K562 (cell line): ENCODE results near the gene SPATA33. TPM values are rescaled to one million over a fixed set of nuclear protein-coding genes. Genes with fewer than 3 reads are reported as not detected.

Experiments used
- ATAC-seq: fragments of 200-7000 bp; cut with Tn5 transposase; 3 replicates; pipeline ENCODE4 v1.9.1; 2020; ENCODE audit warnings: moderate library complexity
- BruUV-seq: library from RNA; stranded (reverse); fragments of 400-500 nt; replicated peaks from 2 replicates; lab custom pipeline; 2021; lab: Mats Ljungman, UMichigan
- CTCF ChIA-PET: fragments of 300-600 bp; formaldehyde crosslinking; extraction: SDS; loops from one replicate; lab custom pipeline; 2021; ENCODE audit warnings: low intra/inter-chr PET ratio; lab: Yijun Ruan, JAX
- POLR2A ChIA-PET: fragments of 300-600, 350-650 bp; sonication (Branson Sonifier 250); formaldehyde crosslinking; extraction: SDS; loops from one replicate; lab custom pipeline; 2021; ENCODE audit warnings: antibody characterized with exemption, inconsistent platforms; lab: Yijun Ruan, JAX
- DNase-seq, 4 experiments: peaks; one replicate each; pipeline versions ENCODE4 v3.0.0 to v3.0.0-alpha.2; 2011 to 2018; ENCODE audit warnings: low spot score in 3 of 4, mixed read lengths in 3 of 4; ENCODE audit errors: extremely low read depth in 1 of 4
- FAIRE-seq: peaks from 2 replicates; lab custom pipeline; 2011; peaks lifted over from hg19 to GRCh38; lab: Jason Lieb, UNC
- H2AFZ ChIP-seq: 2 replicates; pipeline ENCODE4 v1.6.0; 2011; ENCODE audit warnings: low read depth, low read length, control low read depth, inconsistent platforms
- H3K27ac ChIP-seq: fragments of 200-600 bp; 3 replicates; pipeline ENCODE4 v1.8.0; 2011; ENCODE audit warnings: low read depth, mild to moderate bottlenecking, control low read depth, inconsistent platforms, low read length, moderate library complexity, mixed read lengths; ENCODE audit errors: extremely low read depth
- H3K27me3 ChIP-seq, 2 experiments: fragments of 300-600 bp in 1 of 2; 2 replicates in 1 of 2; 3 replicates in 1 of 2; pipeline versions ENCODE4 v1.6.0 to v1.8.0; 2011; ENCODE audit warnings: inconsistent platforms in 2 of 2, low read length in 2 of 2, mild to moderate bottlenecking in 1 of 2, mixed read lengths in 1 of 2, moderate library complexity in 1 of 2; ENCODE audit not compliant: control insufficient read depth in 2 of 2, insufficient read depth in 2 of 2
- H3K36me3 ChIP-seq: fragments of 300-600 bp; 3 replicates; pipeline ENCODE4 v1.8.0; 2011; ENCODE audit warnings: mild to moderate bottlenecking, low read length, inconsistent platforms; ENCODE audit not compliant: control insufficient read depth, insufficient read depth
- H3K4me1 ChIP-seq, 2 experiments: fragments of 200-600 bp in 1 of 2; replicated peaks in 1 of 2; 2 replicates in 1 of 2; 3 replicates in 1 of 2; pipeline versions ENCODE4 v1.5.1 to v1.8.0; 2011; ENCODE audit warnings: inconsistent platforms in 2 of 2, low read length in 2 of 2, mild to moderate bottlenecking in 1 of 2, mixed read lengths in 1 of 2, moderate library complexity in 1 of 2; ENCODE audit not compliant: control insufficient read depth in 2 of 2, insufficient read depth in 2 of 2
- H3K4me2 ChIP-seq: 2 replicates; pipeline ENCODE4 v1.6.1; 2011; ENCODE audit warnings: low read length, control low read depth, inconsistent platforms, mixed read lengths; ENCODE audit not compliant: insufficient read depth
- H3K4me3 ChIP-seq: fragments of 200-600 bp; sonication (generic), shearing (Covaris generic); 2 replicates; pipeline ENCODE4 v1.5.1; 2016; ENCODE audit warnings: control low read depth, inconsistent platforms
- H3K79me2 ChIP-seq: fragments of 200-600 bp; 3 replicates; pipeline ENCODE4 v1.8.0; 2011; ENCODE audit warnings: low read length, inconsistent platforms; ENCODE audit not compliant: control insufficient read depth, insufficient read depth
- H3K9ac ChIP-seq, 2 experiments: 2 replicates each; pipeline versions ENCODE4 v1.6.0 to v1.6.1; 2011; ENCODE audit warnings: low read depth in 2 of 2, low read length in 2 of 2, control low read depth in 1 of 2, inconsistent platforms in 1 of 2, mild to moderate bottlenecking in 1 of 2, mixed read lengths in 1 of 2; ENCODE audit not compliant: insufficient read depth in 1 of 2
- H3K9me1 ChIP-seq: one replicate; pipeline ENCODE4 v1.6.0; 2011; ENCODE audit warnings: inconsistent platforms, mild to moderate bottlenecking, low read length, moderate library complexity; ENCODE audit not compliant: control insufficient read depth, insufficient read depth
- H3K9me3 ChIP-seq: replicated peaks from 2 replicates; pipeline ENCODE4 v1.5.1; 2011; ENCODE audit warnings: low read depth, low read length, inconsistent platforms; ENCODE audit not compliant: control insufficient read depth, insufficient read depth
- H4K20me1 ChIP-seq: replicated peaks from 2 replicates; pipeline ENCODE4 v1.6.1; 2011; ENCODE audit warnings: low read length, inconsistent platforms, mixed read lengths; ENCODE audit not compliant: control insufficient read depth, insufficient read depth
- BACH1 ChIP-seq: fragments of 200-800 bp; sonication (Bioruptor generic); IDR thresholded peaks from 2 replicates; pipeline ENCODE4 v1.6.1; 2016; ENCODE audit warnings: missing genetic modification characterization, missing compliant biosample characterization
- CEBPG ChIP-seq, 3 experiments: fragments of 200-800 bp in 1 of 3; sonication (Bioruptor generic) in 1 of 3; sonication (generic) in 1 of 3; formaldehyde crosslinking in 1 of 3; IDR thresholded peaks in 2 of 3; conservative IDR thresholded peaks in 1 of 3; 2 replicates each; pipeline versions ENCODE4 v1.6.1 to v1.8.0; 2016 to 2022; ENCODE audit warnings: missing compliant biosample characterization in 2 of 3, missing genetic modification characterization in 2 of 3, mild to moderate bottlenecking in 1 of 3, missing genetic modification reagents in 1 of 3
- CHCHD3 ChIP-seq: fragments of 250-450 bp; sonication (Bioruptor Pico); IDR thresholded peaks from 2 replicates; pipeline ENCODE4 v2.1.2; 2022; ENCODE audit warnings: mild to moderate bottlenecking
- DDX20 ChIP-seq: fragments of 450-650 bp; IDR thresholded peaks from 2 replicates; pipeline ENCODE4 v1.6.1; 2016; ENCODE audit warnings: missing genetic modification characterization, low read depth, mild to moderate bottlenecking, missing compliant biosample characterization, moderate library complexity
- ERF ChIP-seq: fragments of 450-650 bp; formaldehyde crosslinking; IDR thresholded peaks from 2 replicates; pipeline ENCODE4 v1.4.0; 2020; ENCODE audit warnings: mild to moderate bottlenecking, mixed read lengths
- NCOR1 ChIP-seq: fragments of 450-650 bp; IDR thresholded peaks from 2 replicates; pipeline ENCODE4 v1.6.1; 2016; ENCODE audit warnings: mild to moderate bottlenecking, moderate library complexity
- RB1 ChIP-seq: fragments of 450-650 bp; IDR thresholded peaks from 2 replicates; pipeline ENCODE4 v1.6.1; 2017; ENCODE audit warnings: low read depth, mild to moderate bottlenecking
- RFX1 ChIP-seq: fragments of 450-650 bp; IDR thresholded peaks from 2 replicates; pipeline ENCODE4 v1.6.1; 2016; ENCODE audit warnings: mild to moderate bottlenecking, moderate library complexity
- RREB1 ChIP-seq: fragments of 250-450 bp; sonication (Bioruptor Pico); IDR thresholded peaks from 2 replicates; pipeline ENCODE4 v1.4.0; 2020
- STAT5B ChIP-seq: fragments of 250-450 bp; sonication (Bioruptor Pico); IDR thresholded peaks from 2 replicates; pipeline ENCODE4 v1.8.0; 2021; ENCODE audit warnings: mild to moderate bottlenecking, inconsistent platforms
- TCF15 ChIP-seq: fragments of 250-450 bp; sonication (Bioruptor Pico); IDR thresholded peaks from 2 replicates; pipeline ENCODE4 v1.8.0; 2022; ENCODE audit warnings: moderate library complexity, mild to moderate bottlenecking, inconsistent platforms
- ZNF133 ChIP-seq: fragments of 250-450 bp; sonication (Bioruptor Pico); IDR thresholded peaks from 2 replicates; pipeline ENCODE4 v1.4.0; 2020; ENCODE audit warnings: mild to moderate bottlenecking
- ZNF253 ChIP-seq: fragments of 250-450 bp; sonication (Bioruptor Pico); conservative IDR thresholded peaks from 2 replicates; pipeline ENCODE4 v1.6.1; 2021; ENCODE audit warnings: mild to moderate bottlenecking
- ZNF589 ChIP-seq: fragments of 200-800 bp; sonication (Bioruptor generic); IDR thresholded peaks from 2 replicates; pipeline ENCODE4 v1.6.1; 2016; ENCODE audit warnings: low read depth, missing genetic modification characterization, missing compliant biosample characterization
- ZNF695 ChIP-seq: fragments of 450-650 bp; formaldehyde crosslinking; IDR thresholded peaks from 2 replicates; pipeline ENCODE4 v1.4.0; 2020; ENCODE audit warnings: mild to moderate bottlenecking, moderate library complexity
- ZNF696 ChIP-seq: fragments of 250-450 bp; sonication (Bioruptor Pico); conservative IDR thresholded peaks from 2 replicates; pipeline ENCODE4 v1.4.0; 2020; ENCODE audit warnings: mild to moderate bottlenecking, moderate library complexity
- ZNF76 ChIP-seq: fragments of 250-450 bp; sonication (Bioruptor Pico); IDR thresholded peaks from 2 replicates; pipeline ENCODE4 v1.4.0; 2020; ENCODE audit warnings: mild to moderate bottlenecking, moderate library complexity, borderline replicate concordance
- WGBS: fragments of 100-300 bp; shearing (Covaris generic); methylation state at CpG from one replicate; pipeline ENCODE4 v1.1.6; 2016; ENCODE audit warnings: low coverage, mixed read lengths; ENCODE audit not compliant: insufficient coverage; ENCODE audit errors: missing lambda C conversion rate; 5-methylcytosine and 5-hydroxymethylcytosine counted together
- in situ Hi-C: fragments of 300-500 bp; cut with MboI; formaldehyde crosslinking; loops from 4 replicates; pipeline ENCODE4 v1.15.0; 2018; ENCODE audit warnings: inconsistent platforms, mixed read lengths
- intact Hi-C: fragments of 100-400 bp; cut with micrococcal nuclease; formaldehyde crosslinking; loops from 2 replicates; pipeline ENCODE4 v1.14.2; 2022
- polyA plus RNA-seq, 8 experiments: library from polyadenylated mRNA; depleted of rRNA in 4 of 8; stranded (reverse) in 5 of 8; unstranded in 3 of 8; fragments of >200 nt; fragmentation: Nextera tagmentation in 2 of 8; fragmentation: Illumina TruSeq in 1 of 8; extraction: Ambion mirVana in 2 of 8; extraction: Trizol in 1 of 8; gene quantifications; 2 replicates each; pipeline versions ENCODE4 v1.2.1 to v1.2.3, GENCODE V29; 2011 to 2014; ENCODE audit warnings: inconsistent platforms in 1 of 8, missing spikeins in 1 of 8
- total RNA-seq, 7 experiments: library from RNA; depleted of rRNA in 6 of 7; stranded (reverse); fragments of >200 nt in 6 of 7; fragmentation: Illumina TruSeq in 2 of 7; extraction: Trizol in 2 of 7; gene quantifications; 2 replicates each; pipeline versions ENCODE4 v1.2.1 to v1.2.3, GENCODE V29; 2011 to 2021; ENCODE audit warnings: low replicate concordance in 1 of 7

SPATA33 gene
- total and polyA plus RNA-seq, 9 of the 15 experiments (the other 6 are each of a cell fraction or from before 2014, with no cell fraction given), result 4.0 to 20.0 (median 11.8) TPM

- TF ChIP-seq STAT5B (CRISPR knock-in tag), result no peak
- TF ChIP-seq RFX1, result no peak
- no peak for TF ChIP-seq NCOR1
- TF ChIP-seq DDX20 (tag), result no peak
- no peak for TF ChIP-seq ZNF696 (CRISPR knock-in tag)
- TF ChIP-seq, all 486 proteins: peak for 0
Observed at GRCh38 chr16:89638455-89638854, 19.2 kb upstream of the SPATA33 start (continued).

- Histone ChIP-seq H3K36me3 (no peaks in the 10 kb centered on the region), H3K9me3 (no peaks in the 10 kb centered on the region), H4K20me1 (no peaks in the 10 kb centered on the region), H3K79me2 (no peaks in the 10 kb centered on the region), H2AFZ (no peak overlapping the region), H3K27ac (no peak overlapping the region), H3K4me2 (no peak overlapping the region), H3K4me3 (no peak overlapping the region), H3K9me1 (no peaks in the 10 kb centered on the region), H3K4me1 (peaks cover 0 to 54% of the 10 kb centered on the region in 2 experiments; a peak in 3 of 5 replicates), H3K9ac (no peak overlapping the region), H3K27me3 (peaks cover 0 to 15% of the 10 kb centered on the region in 2 experiments; a peak in 1 of 5 replicates)
- CTCF ChIA-PET, result no interaction called here
- BruUV-seq, result no TSS peak
- no peak for DNase-seq
- WGBS, result 35% methylated on average over 5 of the region's 6 CpGs
- no peak for FAIRE-seq
- no peak for ATAC-seq
- intact Hi-C loops (loop anchor here (5.0 kb wide), 1 partner anchor 37 kb away; no protein-coding TSS in a partner anchor), in situ Hi-C loops (no loop called here)
- POLR2A ChIA-PET, result interaction anchor here (0.7 kb wide), 1 partner anchor 8 kb away, joined by 3 read pairs; no protein-coding TSS in a partner anchor
- TF ChIP-seq ZNF253 (CRISPR knock-in tag) (no peak), CEBPG (CRISPR knock-in tag; IDR thresholded peaks at IDR 0.05) (no peak), CEBPG (tag; conservative IDR thresholded peaks at IDR 0.05 in 1 of 2, IDR thresholded peaks at IDR 0.05 in 1 of 2) (no peak), ERF (CRISPR knock-in tag) (no peak), BACH1 (tag) (no peak), ZNF589 (no peak), RB1 (no peak), ZNF695 (no peak), CHCHD3 (CRISPR knock-in tag) (no peak), ZNF133 (CRISPR knock-in tag) (no peak), TCF15 (CRISPR knock-in tag) (no peak), ZNF76 (CRISPR knock-in tag) (no peak), RREB1 (no peak)
Observed at GRCh38 chr16:89639385-89639784, 18.3 kb upstream of the SPATA33 start.
